ENCODE results near the gene GRB14. TPM values are rescaled to one million over a fixed set of nuclear protein-coding genes. Genes with fewer than 3 reads are reported as not detected.

Gene GRB14
- total RNA-seq, 1 experiment from 2014 or later = 6.3 TPM

- Histone ChIP-seq H3K27me3 (ENCODE audit: insufficient read depth, low read length) (no peaks in the 10 kb centered on the region), H3K4me2 (ENCODE audit: low read length) (no peak overlapping the region), H3K27ac (ENCODE audit: low read depth, low read length) (no peak overlapping the region), H3K79me2 (ENCODE audit: insufficient read depth, low read length) (no peaks in the 10 kb centered on the region), H3K4me1 (ENCODE audit: control insufficient read depth in 1 of 2, insufficient read depth in 2 of 2, low read length in 2 of 2) (no peaks in the 10 kb centered on the region), H4K20me1 (ENCODE audit: insufficient read depth) (no peaks in the 10 kb centered on the region), H3K4me3 (replicated peaks in 1 of 2; ENCODE audit: low read depth in 1 of 2, low read length in 2 of 2) (no peak overlapping the region), H3K9ac (ENCODE audit: low read length) (no peak overlapping the region), H3K9me3 (ENCODE audit: control insufficient read depth in 1 of 2, insufficient read depth in 1 of 2, low read depth in 1 of 2, low read length in 2 of 2) (no peaks in the 10 kb centered on the region), H2AFZ (ENCODE audit: low read depth, low read length, poor library complexity, severe bottlenecking) (peak overlapping the region; percentile 26), H3K9me2 (ENCODE audit: insufficient read depth) (no peaks in the 10 kb centered on the region), H3K36me3 (ENCODE audit: control insufficient read depth in 1 of 2, insufficient read depth in 2 of 2, low read length in 2 of 2) (no peaks in the 10 kb centered on the region)
- ChIA-PET CTCF (interaction anchor here (0.6 to 1.6 kb wide), 10 partner anchors 8 to 40 kb away, joined by 3 to 16 read pairs (median 3); partner anchors contain the start of gene GRB14), RAD21 (ENCODE audit: low non-redundant PET in 1 of 2, low total read pairs in 2 of 2, uncharacterized antibody in 2 of 2, unreplicated experiment in 2 of 2) (no interaction called here), POLR2A (no interaction called here)
- TF ChIP-seq JUND (IDR thresholded peaks at IDR 0.05) = no peak
- no peak for TF ChIP-seq ZNF274 (IDR thresholded peaks at IDR 0.05; ENCODE audit: low read depth, low read length)
- peak; percentile 40; the same call in 1 of the 2 replicates for TF ChIP-seq CBX3 (IDR thresholded peaks at IDR 0.05; ENCODE audit: low read depth)
- TF ChIP-seq YY1 (IDR thresholded peaks at IDR 0.05; ENCODE audit: extremely low read depth, insufficient replicate concordance, low read depth, low read length) = peak; percentile 27
- 0 out of 2 replicates have a peak, but pooled peaks have one; percentile 23 for TF ChIP-seq MAX (IDR thresholded peaks at IDR 0.05)
- peak; percentile 87 to 99 (median 92) for TF ChIP-seq CTCF (IDR thresholded peaks at IDR 0.05 in 2 of 3, conservative IDR thresholded peaks at IDR 0.05 in 1 of 3; ENCODE audit: borderline replicate concordance in 1 of 3, insufficient read depth in 1 of 3, low read depth in 2 of 3, low read length in 2 of 3)
- TF ChIP-seq RAD21 (IDR thresholded peaks at IDR 0.05; ENCODE audit: low read depth) = peak; percentile 70
- DNase-seq (ENCODE audit: low read depth, low spot score) (peak; percentile 79), ATAC-seq (peak; percentile 99)
- intact Hi-C loops (cut with micrococcal nuclease) = no loop called here
- BruUV-seq (replicated peaks) = no TSS peak
Observed at GRCh38 chr2:164599954-164600589, 21.2 kb downstream of the GRB14 start.

Data from HCT116 (cell line).